MM.1S (cell line): Measurements from ENCODE around the gene CTNNA2.

Experiments used
- CTCF ChIP-seq: fragments of 300-600 bp; sonication (generic); IDR thresholded peaks from 2 replicates; pipeline ENCODE4 v1.5.1; 2016; ENCODE audit warnings: antibody characterized with exemption, low read length, mixed read lengths
- EZH2 ChIP-seq: fragments of 300-600 bp; sonication (generic); optimal IDR thresholded peaks from 2 replicates; pipeline ENCODE3; 2017; ENCODE audit warnings: low read depth, mild to moderate bottlenecking, antibody characterized with exemption, low read length, mixed read lengths

- TF ChIP-seq CTCF (no peak), EZH2 (no peak)
Measured at GRCh38 chr2:79874015-79874414, 361.2 kb downstream of the CTNNA2 start.
